ENCODE data around the gene GDF15.

The GDF15 gene

DNA sequence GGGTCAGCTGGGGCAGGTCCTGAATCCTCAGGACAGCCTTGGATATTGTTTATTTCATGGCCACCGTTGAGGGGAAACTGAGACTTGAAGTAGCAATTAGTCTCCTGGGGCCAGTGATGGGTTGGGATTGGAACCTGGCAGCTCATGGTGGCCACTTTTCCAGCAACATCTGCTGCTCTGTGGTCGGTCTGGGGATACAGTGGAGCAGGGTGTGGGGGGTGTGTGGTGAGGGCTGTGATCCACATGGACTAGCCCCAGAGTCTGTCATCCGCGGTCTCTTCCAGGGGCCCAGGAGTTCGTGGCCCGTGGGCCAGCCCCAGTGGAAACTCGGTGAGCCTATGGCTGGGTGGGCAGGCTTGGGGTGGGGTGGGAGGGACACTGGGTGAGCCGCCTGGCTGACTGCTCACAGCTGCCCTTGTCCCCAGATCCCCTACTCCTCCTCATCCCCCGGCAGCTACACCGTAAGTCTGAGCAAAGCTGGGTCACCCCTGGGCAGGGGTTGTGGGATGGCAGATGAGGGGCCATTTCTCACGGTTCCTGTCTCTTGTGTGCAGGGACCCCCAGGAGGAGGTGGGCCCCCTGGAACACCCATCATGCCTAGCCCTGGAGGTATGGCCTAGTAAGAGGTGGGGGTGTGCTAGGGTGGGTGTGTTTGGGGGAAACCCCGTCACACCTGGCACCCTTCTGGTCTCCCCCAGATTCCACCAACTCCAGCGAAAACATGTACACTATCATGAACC lies 46.5 kb downstream of the GDF15 start:
- no peak for FAIRE-seq

DNA sequence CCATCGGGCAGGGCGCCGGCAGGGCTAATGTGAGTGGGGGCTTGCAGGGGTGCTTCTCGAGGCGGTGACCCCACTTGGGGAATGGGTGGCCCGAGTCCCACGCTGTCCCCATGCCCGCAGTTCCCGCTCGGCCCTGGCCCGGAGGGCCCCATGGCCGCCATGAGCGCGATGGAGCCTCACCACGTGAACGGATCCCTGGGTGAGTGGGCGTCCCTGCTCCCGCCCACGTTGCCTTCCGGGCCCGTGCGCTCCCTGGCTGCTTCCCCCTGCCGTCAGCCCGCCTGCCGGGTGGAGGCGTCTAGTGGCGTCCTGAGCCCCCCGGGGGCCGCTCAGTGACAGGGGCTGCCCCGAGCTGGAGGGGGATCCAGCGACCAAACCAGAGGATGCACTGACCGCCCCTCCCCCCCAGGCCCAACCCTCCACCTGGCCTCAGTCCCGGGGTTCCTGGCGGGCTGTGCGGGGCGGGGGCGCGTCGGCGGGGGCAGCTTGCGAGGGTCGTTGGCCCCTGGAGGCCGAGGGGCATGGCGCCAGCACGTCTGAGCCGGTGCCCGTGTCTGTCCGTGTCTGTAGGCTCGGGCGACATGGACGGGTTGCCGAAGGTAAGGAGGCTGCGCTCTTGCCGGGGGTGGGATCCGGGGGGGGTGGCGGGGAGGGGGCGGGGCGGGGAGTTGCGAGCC lies 47.2 kb downstream of the GDF15 start:
- FAIRE-seq: no peak

DNA sequence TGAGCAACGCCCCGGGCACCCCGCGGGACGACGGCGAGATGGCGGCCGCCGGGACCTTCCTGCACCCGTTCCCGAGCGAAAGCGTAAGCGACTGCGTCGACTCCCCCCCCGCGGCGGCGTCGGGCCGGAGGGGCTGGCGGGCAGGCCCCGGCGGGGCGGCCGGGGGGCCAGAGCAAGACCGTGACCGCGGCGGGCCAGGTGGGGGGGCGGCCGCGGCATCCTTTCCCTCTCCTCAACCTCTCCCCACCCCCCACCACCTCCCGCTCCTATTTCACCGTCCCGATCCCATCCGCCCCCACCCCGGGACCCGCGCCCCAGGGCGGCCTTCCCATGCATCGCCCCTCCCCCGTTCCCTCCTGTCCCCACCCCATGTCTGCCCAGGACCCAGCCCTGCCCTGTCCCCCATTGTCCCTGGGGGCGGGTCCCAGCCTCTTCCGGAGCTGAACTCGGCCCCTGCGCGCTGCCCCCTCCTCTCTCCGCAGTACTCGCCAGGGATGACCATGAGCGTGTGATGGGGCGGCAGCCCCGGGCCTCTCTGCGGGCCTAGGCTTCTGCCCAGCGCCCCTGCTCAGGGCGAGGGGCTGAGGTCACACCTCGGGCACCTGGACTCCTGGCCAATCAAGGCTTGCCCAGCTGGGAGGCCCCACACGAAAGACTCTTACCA lies 47.9 kb downstream of the GDF15 start:
- FAIRE-seq: no peak

GRCh38 chr19:18434411-18435175 lies 48.6 kb downstream of the GDF15 start:
- FAIRE-seq: no peak

GRCh38 chr19:18435178-18435841 lies 49.4 kb downstream of the GDF15 start:
- no peak for FAIRE-seq

DNA sequence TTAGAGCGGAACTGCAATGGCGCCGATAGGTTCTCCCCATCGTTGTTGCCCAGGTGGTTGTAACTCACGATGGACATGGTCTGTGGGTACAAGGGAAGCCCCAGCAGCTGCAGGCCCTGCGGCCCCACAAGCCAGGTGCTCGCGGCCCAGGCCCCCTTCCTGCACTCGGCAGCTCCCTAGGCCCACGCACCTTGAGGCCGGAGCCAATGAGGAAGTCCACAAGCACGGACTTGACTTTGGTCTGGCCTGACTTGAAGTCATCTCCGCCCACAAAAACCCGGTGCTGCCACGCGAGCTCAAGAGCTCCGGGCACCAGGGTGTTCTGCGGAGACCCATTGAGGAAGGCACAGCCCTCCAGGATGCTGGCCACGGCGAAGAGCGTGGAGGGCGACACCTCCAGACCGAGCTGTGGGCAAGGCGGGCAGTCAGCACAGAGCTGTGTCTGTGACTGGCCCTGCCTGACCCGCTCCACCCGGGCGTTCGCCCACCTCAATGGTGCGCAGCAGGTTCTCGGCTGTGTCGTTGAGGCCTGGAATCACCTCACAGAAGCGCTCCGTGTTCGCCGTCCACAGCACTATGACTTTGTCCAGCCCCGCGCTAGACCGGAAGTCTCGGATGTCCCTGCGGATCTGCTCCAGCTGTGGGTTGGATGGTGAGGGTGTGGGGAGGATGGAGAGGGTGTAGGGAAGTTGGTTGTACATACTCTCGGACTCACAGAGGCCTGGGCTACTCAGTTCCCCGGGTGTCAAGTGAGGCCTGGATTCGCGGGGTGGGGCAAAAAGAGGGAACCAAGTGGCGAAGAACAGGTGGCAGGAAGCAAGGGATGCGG lies 50.1 kb downstream of the GDF15 start:
- FAIRE-seq: no peak

DNA sequence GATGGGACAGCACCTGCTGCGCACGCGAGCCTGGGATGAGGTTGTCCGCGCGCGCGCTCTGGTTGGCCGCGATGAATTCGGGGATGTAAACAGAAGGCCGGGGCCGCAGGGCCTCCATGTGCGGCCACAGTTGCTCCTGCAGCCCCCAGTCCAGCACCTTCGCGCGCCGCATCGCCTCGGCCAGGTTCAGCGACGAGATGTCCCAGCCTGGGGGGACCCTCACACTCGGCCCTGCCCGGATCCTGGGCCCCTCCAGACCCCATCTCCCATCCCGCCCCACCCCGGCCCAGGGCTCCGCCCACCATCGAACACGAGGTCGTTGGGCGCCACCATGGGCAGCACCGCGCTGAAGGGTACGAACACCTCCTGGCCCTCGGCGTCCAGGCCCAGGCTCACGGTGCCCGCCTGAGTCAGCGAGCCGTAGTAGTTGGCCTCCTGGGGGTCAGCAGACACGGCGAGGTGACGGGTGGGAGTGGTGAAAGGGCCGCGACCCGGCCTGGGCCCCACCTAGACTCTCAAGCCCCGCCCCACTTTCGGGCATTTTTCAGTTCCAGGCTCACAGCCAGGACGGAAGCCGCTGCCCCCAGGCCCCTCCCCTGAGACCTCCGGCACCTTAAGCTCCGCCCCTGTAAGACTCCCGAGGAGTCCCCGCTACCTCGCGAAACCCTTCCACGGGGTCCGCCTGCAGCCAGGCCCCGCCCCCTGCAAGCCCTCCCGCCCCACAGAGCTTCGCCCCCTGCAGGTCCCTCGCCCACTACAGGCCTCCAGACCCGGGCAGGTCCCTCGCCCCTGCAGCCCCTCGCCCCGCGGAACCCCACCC lies 50.9 kb downstream of the GDF15 start:
- FAIRE-seq: no peak

DNA sequence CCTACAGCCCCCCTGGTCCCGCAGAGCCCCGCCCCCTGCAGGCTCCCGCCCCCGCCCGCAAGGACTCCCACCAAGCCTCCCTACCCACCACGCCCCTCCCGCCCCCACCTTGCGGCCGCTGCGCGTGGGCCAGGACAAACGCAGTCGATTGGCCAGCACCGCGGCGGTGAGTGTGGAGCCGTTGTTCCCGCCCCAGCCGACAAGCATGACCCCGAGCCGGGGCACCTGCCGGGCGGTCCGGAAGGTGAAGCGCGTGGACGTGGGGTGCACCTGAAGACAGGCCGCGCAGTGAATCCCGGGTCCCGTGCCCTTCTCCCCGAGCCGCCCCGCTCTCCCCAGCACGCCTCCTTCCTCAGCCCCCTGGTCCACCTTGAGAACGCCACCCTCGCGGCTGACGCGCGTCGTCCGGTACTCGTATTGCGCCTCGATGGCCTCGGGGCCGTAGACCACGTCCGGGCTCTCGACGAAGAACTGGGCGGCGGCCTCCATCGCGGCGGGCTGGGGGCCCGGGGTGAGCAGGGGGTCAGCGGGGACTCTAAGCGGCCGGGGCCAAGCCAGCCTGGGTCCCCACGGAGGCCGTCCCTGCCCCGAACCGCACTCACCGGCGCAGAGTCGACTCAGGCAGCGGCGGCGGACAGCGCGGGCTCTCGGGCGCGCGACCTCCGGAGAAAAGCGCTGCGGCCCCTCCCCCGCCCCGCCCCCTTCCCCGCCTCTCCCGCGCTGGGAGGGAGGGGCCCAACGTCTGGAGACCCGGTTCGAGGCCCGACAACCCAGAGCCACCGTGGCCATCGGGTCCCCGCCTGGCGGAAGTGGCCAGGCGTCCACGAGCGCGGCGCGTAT lies 51.8 kb downstream of the GDF15 start, which contains the start of gene ISYNA1:
Gene ISYNA1 (minus strand): TSS at position 643 of the 840 bp plus-strand sequence. CDS start 154 bp downstream, at position 489.
- FAIRE-seq: no peak

- FAIRE-seq: no peak
Measured at GRCh38 chr19:18438331-18439024, 52.5 kb downstream of the GDF15 start.
